Hepatocyte (in vitro differentiated cells): ENCODE data around the gene TUBG1. TPM values are rescaled to one million over a fixed set of nuclear protein-coding genes. Genes with fewer than 3 reads are reported as not detected.

ENCODE experiments used
- DNase-seq: peaks from one replicate; pipeline ENCODE4 v3.0.0-alpha.2; 2016; ENCODE audit warnings: low spot score
- H2AFZ ChIP-seq: fragments of 200-600 bp; sonication (generic); 2 replicates; pipeline ENCODE4 v1.6.0; 2016; ENCODE audit warnings: antibody characterized with exemption, mild to moderate bottlenecking
- H3K27ac ChIP-seq: fragments of 200-600 bp; sonication (generic); 2 replicates; pipeline ENCODE4 v1.5.1; 2016; ENCODE audit warnings: mild to moderate bottlenecking
- H3K27me3 ChIP-seq: fragments of 200-600 bp; sonication (generic); 2 replicates; pipeline ENCODE4 v1.6.1; 2016
- H3K36me3 ChIP-seq: fragments of 200-600 bp; sonication (generic); replicated peaks from 2 replicates; pipeline ENCODE4 v1.5.1; 2016; ENCODE audit warnings: low read depth; ENCODE audit not compliant: insufficient read depth
- H3K4me1 ChIP-seq: fragments of 200-600 bp; sonication (generic); 2 replicates; pipeline ENCODE4 v1.5.1; 2016; ENCODE audit warnings: mild to moderate bottlenecking, moderate library complexity; ENCODE audit not compliant: insufficient read depth
- H3K4me2 ChIP-seq: fragments of 200-600 bp; sonication (generic); 2 replicates; pipeline ENCODE4 v1.6.0; 2016
- H3K4me3 ChIP-seq: fragments of 200-600 bp; sonication (generic); 2 replicates; pipeline ENCODE4 v1.5.1; 2016; ENCODE audit warnings: mild to moderate bottlenecking
- H3K79me2 ChIP-seq: fragments of 200-600 bp; sonication (generic); 2 replicates; pipeline ENCODE4 v1.6.0; 2017; ENCODE audit warnings: mild to moderate bottlenecking
- H3K9me2 ChIP-seq: fragments of 200-600 bp; sonication (generic); replicated peaks from 2 replicates; pipeline ENCODE4 v1.6.0; 2017; ENCODE audit warnings: mild to moderate bottlenecking; ENCODE audit not compliant: insufficient read depth
- H3K9me3 ChIP-seq: fragments of 200-600 bp; sonication (generic); 2 replicates; pipeline ENCODE4 v1.5.1; 2016; ENCODE audit warnings: low read depth, mild to moderate bottlenecking
- H4K20me1 ChIP-seq: fragments of 200-600 bp; sonication (generic); 2 replicates; pipeline ENCODE4 v1.6.0; 2016; ENCODE audit warnings: mild to moderate bottlenecking; ENCODE audit not compliant: insufficient read depth, poor library complexity, severe bottlenecking
- CTCF ChIP-seq: fragments of 200-600 bp; sonication (generic); IDR thresholded peaks from 2 replicates; pipeline ENCODE4 v1.5.1; 2016; ENCODE audit warnings: antibody characterized with exemption, mild to moderate bottlenecking; ENCODE audit not compliant: poor library complexity
- EZH2 ChIP-seq: fragments of 200-600 bp; sonication (generic); IDR thresholded peaks from 2 replicates; pipeline ENCODE4 v1.6.1; 2016; ENCODE audit warnings: antibody characterized with exemption, mild to moderate bottlenecking, borderline replicate concordance
- EZH2phosphoT487 ChIP-seq: fragments of 200-600 bp; sonication (generic); IDR thresholded peaks from one replicate; pipeline ENCODE4 v1.6.1; 2018; ENCODE audit warnings: antibody characterized with exemption, mild to moderate bottlenecking, low read depth, moderate library complexity; ENCODE audit not compliant: unreplicated experiment, severe bottlenecking
- WGBS: methylation state at CpG from one replicate; pipeline ENCODE4 v1.1.6; 2016; ENCODE audit warnings: low lambda C conversion rate; ENCODE audit errors: missing lambda C conversion rate; 5-methylcytosine and 5-hydroxymethylcytosine counted together
- polyA plus RNA-seq: library from polyadenylated mRNA; unstranded; fragments of >200 nt; fragmentation: Nextera tagmentation; extraction: Ambion mirVana; gene quantifications from 2 replicates; pipeline ENCODE4 v1.2.1, GENCODE V29; 2016
- total RNA-seq: library from RNA; depleted of rRNA; stranded (reverse); fragments of >200 nt; gene quantifications from 2 replicates; pipeline ENCODE4 v1.2.3, GENCODE V29; 2014

The TUBG1 gene
- total RNA-seq (28.7 and 33.7 TPM in 2 replicates), polyA plus RNA-seq (62.0 and 81.2 TPM in 2 replicates)

DNA sequence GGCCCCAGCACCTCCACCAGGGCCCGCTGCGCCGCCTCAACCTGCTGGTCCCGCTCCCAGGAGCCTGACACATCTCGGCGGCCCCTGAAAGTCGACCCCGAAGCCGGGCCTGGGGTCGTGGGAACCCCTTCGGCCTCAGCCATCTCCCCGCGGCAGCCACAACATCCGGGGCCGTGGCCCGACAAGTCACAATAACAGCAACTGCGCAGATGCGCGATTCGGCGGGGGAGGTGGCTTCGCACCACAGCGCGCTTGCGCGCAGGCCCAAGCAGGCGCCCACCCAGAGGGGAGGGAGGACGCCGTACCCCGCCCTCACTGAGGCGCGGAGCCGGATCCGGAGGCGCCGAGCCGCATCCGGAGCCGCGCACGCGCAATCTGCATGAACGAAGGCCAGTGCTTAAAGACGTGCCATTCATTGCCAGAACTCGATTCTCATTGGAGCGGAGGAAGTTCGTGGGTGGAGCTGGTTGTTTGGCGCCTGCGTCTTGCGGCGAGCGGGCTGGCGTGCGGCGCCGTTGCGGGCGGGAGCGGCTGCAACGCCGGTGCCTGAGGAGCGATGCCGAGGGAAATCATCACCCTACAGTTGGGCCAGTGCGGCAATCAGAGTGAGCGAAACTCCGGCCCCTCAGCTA is at the start of gene TUBG1, which contains the start of gene RETREG3:
TSS of gene TUBG1 (plus strand) at position 502 of the 632 bp plus-strand sequence. CDS start at position 557, 55 bp downstream.
TSS of gene RETREG3 (minus strand) at position 193 of the 632 bp plus-strand sequence. CDS start at position 143, 50 bp downstream.
- Histone ChIP-seq H2AFZ (peak within 1 kb of the TSS; percentile 34), H3K4me1 (peaks cover 24% of the 10 kb centered on the region), H3K79me2 (peaks cover 55% of the 10 kb centered on the region), H4K20me1 (peaks cover 34% of the 10 kb centered on the region), H3K9me3 (no peaks in the 10 kb centered on the region), H3K4me2 (peak within 1 kb of the TSS; percentile 89), H3K9me2 (no peaks in the 10 kb centered on the region), H3K27ac (peak within 1 kb of the TSS; percentile 97), H3K36me3 (no peaks in the 10 kb centered on the region), H3K4me3 (peak within 1 kb of the TSS; percentile 84), H3K27me3 (no peaks in the 10 kb centered on the region)
- TF ChIP-seq CTCF (peak; percentile 38), EZH2phosphoT487 (no peak)
- WGBS, result 1% methylated on average over 59 of the region's 66 CpGs
- peak; percentile 100 for DNase-seq

GRCh38 chr17:42560246-42560645 is 49.2 kb upstream of the TUBG1 start:
- Histone ChIP-seq H3K4me3 (no peak overlapping the region), H3K36me3 (no peaks in the 10 kb centered on the region), H3K4me2 (no peak overlapping the region), H3K27ac (no peak overlapping the region), H3K79me2 (peaks cover 37% of the 10 kb centered on the region), H3K9me2 (no peaks in the 10 kb centered on the region), H4K20me1 (no peaks in the 10 kb centered on the region), H2AFZ (no peak overlapping the region), H3K27me3 (no peaks in the 10 kb centered on the region), H3K4me1 (peaks cover 19% of the 10 kb centered on the region), H3K9me3 (no peaks in the 10 kb centered on the region)
- DNase-seq, result no peak
- 92% methylated on average over 3 of the region's 3 CpGs for whole genome bisulfite sequencing
- TF ChIP-seq CTCF, result no peak

- Histone ChIP-seq H3K9me2 (no peaks in the 10 kb centered on the region), H3K27ac (peak within 1 kb of the TSS; percentile 95), H2AFZ (peak within 1 kb of the TSS; percentile 89), H3K36me3 (no peaks in the 10 kb centered on the region), H4K20me1 (no peaks in the 10 kb centered on the region), H3K4me2 (peak within 1 kb of the TSS; percentile 87), H3K9me3 (no peaks in the 10 kb centered on the region), H3K79me2 (peaks cover 29% of the 10 kb centered on the region), H3K4me1 (peaks cover 19% of the 10 kb centered on the region), H3K4me3 (peak within 1 kb of the TSS; percentile 45), H3K27me3 (no peaks in the 10 kb centered on the region)
- WGBS, result 4% methylated on average over 26 of the region's 26 CpGs
- TF ChIP-seq EZH2phosphoT487, result no peak
- no peak for TF ChIP-seq EZH2
- TF ChIP-seq CTCF, result no peak
- DNase-seq, result peak; percentile 97
These were observed 47.5 kb upstream of the TUBG1 start, which contains the start of gene COASY for GRCh38 chr17:42561897-42562387. Gene COASY (plus strand): TSS chr17:42562148. CDS start chr17:42562623, 475 bp downstream.
